ENCODE results near the gene ARHGAP27. TPM values are rescaled to one million over a fixed set of nuclear protein-coding genes. Genes with fewer than 3 reads are reported as not detected.

Gene ARHGAP27
- total and polyA plus RNA-seq, 9 of the 15 experiments (the other 6 are each of a cell fraction or from before 2014, with no cell fraction given), result 0.04 to 4.6 (median 2.1) TPM

GRCh38 chr17:45430006-45430737 lies 2.5 kb downstream of the ARHGAP27 start:
- Histone ChIP-seq H3K27ac (ENCODE audit: extremely low read depth, low read depth, low read length) (no peak overlapping the region), H3K4me3 (no peak overlapping the region), H4K20me1 (replicated peaks; ENCODE audit: control insufficient read depth, insufficient read depth, low read length) (no peaks in the 10 kb centered on the region), H3K4me1 (replicated peaks in 1 of 2; ENCODE audit: control insufficient read depth in 2 of 2, insufficient read depth in 2 of 2, low read length in 2 of 2) (peaks cover 3 to 48% of the 10 kb centered on the region in 2 experiments), H3K9me3 (replicated peaks; ENCODE audit: control insufficient read depth, insufficient read depth, low read depth, low read length) (no peaks in the 10 kb centered on the region), H2AFZ (ENCODE audit: low read depth, low read length) (no peak overlapping the region), H3K9me1 (ENCODE audit: control insufficient read depth, insufficient read depth, low read length) (no peaks in the 10 kb centered on the region), H3K4me2 (ENCODE audit: insufficient read depth, low read length) (no peak overlapping the region), H3K79me2 (ENCODE audit: control insufficient read depth, insufficient read depth, low read length) (no peaks in the 10 kb centered on the region), H3K36me3 (ENCODE audit: control insufficient read depth, insufficient read depth, low read length) (no peaks in the 10 kb centered on the region), H3K27me3 (ENCODE audit: control insufficient read depth in 2 of 2, insufficient read depth in 2 of 2, low read length in 2 of 2) (no peaks in the 10 kb centered on the region), H3K9ac (ENCODE audit: insufficient read depth in 1 of 2, low read depth in 2 of 2, low read length in 2 of 2) (no peak overlapping the region)
- in situ Hi-C loops (cut with MboI) (loop anchor here (25.0 kb wide), 1 partner anchor 1082 kb away; the partner anchor contains the start of gene LRRC37A2), intact Hi-C loops (cut with micrococcal nuclease) (no loop called here)
- FAIRE-seq (no peak), DNase-seq (ENCODE audit: extremely low read depth in 1 of 4, low spot score in 3 of 4) (no peak), ATAC-seq (no peak)
- BruUV-seq (replicated peaks), result no TSS peak
- ChIA-PET CTCF (ENCODE audit: low intra/inter-chr PET ratio) (no interaction called here), POLR2A (no interaction called here)
- WGBS (ENCODE audit: insufficient coverage, low coverage, missing lambda C conversion rate), result 79% methylated on average over 28 of the region's 68 CpGs
- no peak for TF ChIP-seq KDM4B (IDR thresholded peaks at IDR 0.05; ENCODE audit: borderline replicate concordance in 2 of 2, low read depth in 1 of 2)
- TF ChIP-seq, protein P1, sequence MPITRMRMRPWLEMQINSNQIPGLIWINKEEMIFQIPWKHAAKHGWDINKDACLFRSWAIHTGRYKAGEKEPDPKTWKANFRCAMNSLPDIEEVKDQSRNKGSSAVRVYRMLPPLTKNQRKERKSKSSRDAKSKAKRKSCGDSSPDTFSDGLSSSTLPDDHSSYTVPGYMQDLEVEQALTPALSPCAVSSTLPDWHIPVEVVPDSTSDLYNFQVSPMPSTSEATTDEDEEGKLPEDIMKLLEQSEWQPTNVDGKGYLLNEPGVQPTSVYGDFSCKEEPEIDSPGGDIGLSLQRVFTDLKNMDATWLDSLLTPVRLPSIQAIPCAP (CRISPR knock-in tag; IDR thresholded peaks at IDR 0.05; ENCODE audit: borderline replicate concordance), result no peak
- peak; percentile 94 for TF ChIP-seq BCOR (IDR thresholded peaks at IDR 0.05)
- TF ChIP-seq COPS2 (conservative IDR thresholded peaks at IDR 0.05), result no peak
- peak; percentile 79 for TF ChIP-seq SMARCA5 (IDR thresholded peaks at IDR 0.05)
- no peak for TF ChIP-seq ZBTB2 (IDR thresholded peaks at IDR 0.05)
- TF ChIP-seq DPF2 (IDR thresholded peaks at IDR 0.05), result no peak
- peak; percentile 88 for TF ChIP-seq CBX1 (IDR thresholded peaks at IDR 0.05; ENCODE audit: low read depth)
- TF ChIP-seq KDM1A (IDR thresholded peaks at IDR 0.05), result peak; percentile 44 to 80; a peak in 3 of 4 replicates
- TF ChIP-seq HDAC2 (IDR thresholded peaks at IDR 0.05), result peak; percentile 73; the same call in 1 of the 2 replicates
- TF ChIP-seq RBM25 (IDR thresholded peaks at IDR 0.05; ENCODE audit: low read depth, low read length, severe bottlenecking), result peak; percentile 59
- TF ChIP-seq ADNP (tag; IDR thresholded peaks at IDR 0.05), result peak; percentile 48; the same call in 1 of the 2 replicates
- 0 out of 3 replicates have a peak, but pooled peaks of 1 of the 2 experiments have one; percentile 56 for TF ChIP-seq CBX3 (IDR thresholded peaks at IDR 0.05; ENCODE audit: borderline replicate concordance in 1 of 2, low read length in 2 of 2)
- TF ChIP-seq DIDO1 (tag; IDR thresholded peaks at IDR 0.05; ENCODE audit: low read depth), result no peak
- 0 out of 4 replicates have a peak, but pooled peaks of 1 of the 2 experiments have one; percentile 31 for TF ChIP-seq RCOR1 (IDR thresholded peaks at IDR 0.05; ENCODE audit: borderline replicate concordance in 1 of 2, low read depth in 2 of 2, low read length in 2 of 2)
- TF ChIP-seq CHD1 (IDR thresholded peaks at IDR 0.05; ENCODE audit: low read length), result no peak
- no peak for TF ChIP-seq ZFX (CRISPR knock-in tag; IDR thresholded peaks at IDR 0.05)
- peak; percentile 74 for TF ChIP-seq CHD4 (IDR thresholded peaks at IDR 0.05; ENCODE audit: insufficient read depth, insufficient replicate concordance, low read depth, low read length, poor library complexity, severe bottlenecking)
- no peak for TF ChIP-seq ZNF239 (CRISPR knock-in tag; IDR thresholded peaks at IDR 0.05)
